Activated CD4-positive, CD25-positive, alpha-beta regulatory T cell (primary cell): Measurements from ENCODE around the gene SENP2.
"Not testable (repeated sequence)": the region's sequence is repeated elsewhere in the genome, so short reads cannot be mapped to it uniquely, and the experiment has no call there.

Experiments
- DNase-seq, 4 experiments: peaks; one replicate each; lab custom pipeline; 2025; lab: John Stamatoyannopoulos, UW

SENP2 gene

GRCh38 chr3:185586686-185587039, 568 bp downstream of the SENP2 start:
- DNase-seq: no peak

GRCh38 chr3:185594073-185594472, 8.0 kb downstream of the SENP2 start:
- no peak for DNase-seq

- DNase-seq: no peak
These were observed 9.4 kb downstream of the SENP2 start for GRCh38 chr3:185595526-185595925.

GRCh38 chr3:185605566-185605965, 19.5 kb downstream of the SENP2 start:
- no peak for DNase-seq

- no peak for DNase-seq
These were observed 20.1 kb downstream of the SENP2 start for GRCh38 chr3:185606196-185606595.

- no peak for DNase-seq
These were observed 26.9 kb downstream of the SENP2 start for GRCh38 chr3:185613016-185613415.

- no peak for DNase-seq
These were observed 38.0 kb downstream of the SENP2 start for GRCh38 chr3:185623939-185624665.

- no peak for DNase-seq
These were observed 39.7 kb downstream of the SENP2 start for GRCh38 chr3:185625784-185626183.

- DNase-seq: no peak
These were observed 43.6 kb downstream of the SENP2 start for GRCh38 chr3:185629554-185630181.

GRCh38 chr3:185630182-185630622, 44.1 kb downstream of the SENP2 start:
- DNase-seq: no peak

- DNase-seq: no peak
These were observed 45.0 kb downstream of the SENP2 start for GRCh38 chr3:185631108-185631507.

GRCh38 chr3:185631508-185632206, 45.6 kb downstream of the SENP2 start:
- no peak for DNase-seq

- DNase-seq: no peak
These were observed 46.9 kb downstream of the SENP2 start for GRCh38 chr3:185632996-185633395.

GRCh38 chr3:185637388-185637787, 51.3 kb downstream of the SENP2 start:
- no peak for DNase-seq

GRCh38 chr3:185638651-185639050, 52.6 kb downstream of the SENP2 start:
- not testable (repeated sequence) for DNase-seq

GRCh38 chr3:185639632-185640206, 53.6 kb downstream of the SENP2 start:
- DNase-seq: no peak

GRCh38 chr3:185640308-185640707, 54.2 kb downstream of the SENP2 start:
- DNase-seq: no peak

- not testable (repeated sequence) for DNase-seq
These were observed 59.1 kb downstream of the SENP2 start for GRCh38 chr3:185645191-185645590.

- DNase-seq: no peak
These were observed 59.7 kb downstream of the SENP2 start for GRCh38 chr3:185645596-185646381.

GRCh38 chr3:185646382-185647133, 60.5 kb downstream of the SENP2 start:
- DNase-seq: no peak
